ENCODE results near the gene PDE6G. TPM values are rescaled to one million over a fixed set of nuclear protein-coding genes. Genes with fewer than 3 reads are reported as not detected.
A peak's percentile ranks its signal among the peaks of the same experiment; 100 is the strongest.

The PDE6G gene
- total and polyA plus RNA-seq, 2 experiments from 2014 or later: 5.5 to 9.0 TPM

- H3K27ac ChIP-seq (ENCODE audit: low read depth): peak overlapping the region; percentile 84
- peaks cover 12% of the 10 kb centered on the region for H4K20me1 ChIP-seq (replicated peaks; ENCODE audit: insufficient read depth)
- H3K27me3 ChIP-seq (ENCODE audit: insufficient read depth): no peaks in the 10 kb centered on the region
- peak; percentile 77 for DNase-seq (ENCODE audit: low spot score)
- H3K4me3 Mint-ChIP-seq: peak overlapping the region; percentile 98
- H3K9me3 Mint-ChIP-seq: no peaks in the 10 kb centered on the region
- no peaks in the 10 kb centered on the region for H3K9me2 ChIP-seq (ENCODE audit: insufficient read depth)
- H3K4me3 ChIP-seq: peak overlapping the region; percentile 99
- peak overlapping the region; percentile 99 for H3K4me2 ChIP-seq
- peak; percentile 49 for ATAC-seq
- peaks cover 15% of the 10 kb centered on the region for H3K4me1 ChIP-seq (ENCODE audit: insufficient read depth)
- TF ChIP-seq ETS1 (IDR thresholded peaks at IDR 0.05): no peak
- no peak for TF ChIP-seq CREB1 (CRISPR knock-in tag; IDR thresholded peaks at IDR 0.05; ENCODE audit: low read depth)
- TF ChIP-seq REST (IDR thresholded peaks at IDR 0.05; ENCODE audit: unreplicated experiment): no peak
- TF ChIP-seq JUNB (IDR thresholded peaks at IDR 0.05; ENCODE audit: unreplicated experiment): no peak
- no peak for TF ChIP-seq STAT1 (IDR thresholded peaks at IDR 0.05; ENCODE audit: unreplicated experiment)
- TF ChIP-seq EZH2 (IDR thresholded peaks at IDR 0.05; ENCODE audit: low read depth, unreplicated experiment): no peak
- peaks cover 25% of the 10 kb centered on the region for H3K4me1 Mint-ChIP-seq
- no peak overlapping the region for H2AFZ ChIP-seq
- H3K27ac Mint-ChIP-seq: peak overlapping the region; percentile 95
- H3K27me3 Mint-ChIP-seq (ENCODE audit: insufficient read depth, low read depth, poor library complexity): peaks cover 18% of the 10 kb centered on the region
- peaks cover 14% of the 10 kb centered on the region for H3K36me3 ChIP-seq (ENCODE audit: insufficient read depth)
- H3K36me3 Mint-ChIP-seq (ENCODE audit: low read depth): peaks cover 56% of the 10 kb centered on the region
- H3K79me2 ChIP-seq (replicated peaks; ENCODE audit: insufficient read depth): peaks cover 41% of the 10 kb centered on the region
- peaks cover 27% of the 10 kb centered on the region for H3F3A ChIP-seq (replicated peaks; ENCODE audit: low read depth)
These were observed 9.7 kb upstream of the PDE6G start for GRCh38 chr17:81666092-81666341.

- H3K9me3 Mint-ChIP-seq: no peaks in the 10 kb centered on the region
- peaks cover 50% of the 10 kb centered on the region for H3K36me3 Mint-ChIP-seq (ENCODE audit: low read depth)
- peaks cover 18% of the 10 kb centered on the region for H3K27me3 Mint-ChIP-seq (ENCODE audit: insufficient read depth, low read depth, poor library complexity)
- peaks cover 27% of the 10 kb centered on the region for H3F3A ChIP-seq (replicated peaks; ENCODE audit: low read depth)
- H3K27me3 ChIP-seq (ENCODE audit: insufficient read depth): no peaks in the 10 kb centered on the region
- peaks cover 9% of the 10 kb centered on the region for H3K36me3 ChIP-seq (ENCODE audit: insufficient read depth)
- H3K9me2 ChIP-seq (ENCODE audit: insufficient read depth): no peaks in the 10 kb centered on the region
- peak overlapping the region; percentile 84 for H3K27ac ChIP-seq (ENCODE audit: low read depth)
- peak overlapping the region; percentile 98 for H3K4me3 Mint-ChIP-seq
- H4K20me1 ChIP-seq (replicated peaks; ENCODE audit: insufficient read depth): peaks cover 12% of the 10 kb centered on the region
- peaks cover 15% of the 10 kb centered on the region for H3K4me1 ChIP-seq (ENCODE audit: insufficient read depth)
- ATAC-seq (peak; percentile 13), DNase-seq (ENCODE audit: low spot score) (peak; percentile 40)
- H3K4me2 ChIP-seq: peak overlapping the region; percentile 99
- peaks cover 25% of the 10 kb centered on the region for H3K4me1 Mint-ChIP-seq
- peak overlapping the region; percentile 95 for H3K27ac Mint-ChIP-seq
- H2AFZ ChIP-seq: no peak overlapping the region
- TF ChIP-seq STAT1 (IDR thresholded peaks at IDR 0.05; ENCODE audit: unreplicated experiment): no peak
- TF ChIP-seq POLR2AphosphoS5 (IDR thresholded peaks at IDR 0.05; ENCODE audit: low read depth): 0 out of 2 replicates have a peak, but pooled peaks have one; percentile 24
- TF ChIP-seq ZNF114 (CRISPR knock-in tag; IDR thresholded peaks at IDR 0.05): no peak
- no peak for TF ChIP-seq ZNF331 (CRISPR knock-in tag; IDR thresholded peaks at IDR 0.05; ENCODE audit: low read depth)
- TF ChIP-seq REST (IDR thresholded peaks at IDR 0.05; ENCODE audit: unreplicated experiment): no peak
- TF ChIP-seq CREB1 (CRISPR knock-in tag; IDR thresholded peaks at IDR 0.05; ENCODE audit: low read depth): no peak
- peak overlapping the region; percentile 99 for H3K4me3 ChIP-seq
- peaks cover 41% of the 10 kb centered on the region for H3K79me2 ChIP-seq (replicated peaks; ENCODE audit: insufficient read depth)
These were observed 9.1 kb upstream of the PDE6G start for GRCh38 chr17:81665205-81666091.

Data from GM23338 (cell line).